SIG-M5 treated with dmso at 0.1 percent for 504 hours (cell line): ENCODE measurements around the gene GRIK4.

Experiments
- DNase-seq: peaks from one replicate; lab custom pipeline; 2025; ENCODE audit not compliant: unreplicated experiment; lab: John Stamatoyannopoulos, UW

The GRIK4 gene

DNA sequence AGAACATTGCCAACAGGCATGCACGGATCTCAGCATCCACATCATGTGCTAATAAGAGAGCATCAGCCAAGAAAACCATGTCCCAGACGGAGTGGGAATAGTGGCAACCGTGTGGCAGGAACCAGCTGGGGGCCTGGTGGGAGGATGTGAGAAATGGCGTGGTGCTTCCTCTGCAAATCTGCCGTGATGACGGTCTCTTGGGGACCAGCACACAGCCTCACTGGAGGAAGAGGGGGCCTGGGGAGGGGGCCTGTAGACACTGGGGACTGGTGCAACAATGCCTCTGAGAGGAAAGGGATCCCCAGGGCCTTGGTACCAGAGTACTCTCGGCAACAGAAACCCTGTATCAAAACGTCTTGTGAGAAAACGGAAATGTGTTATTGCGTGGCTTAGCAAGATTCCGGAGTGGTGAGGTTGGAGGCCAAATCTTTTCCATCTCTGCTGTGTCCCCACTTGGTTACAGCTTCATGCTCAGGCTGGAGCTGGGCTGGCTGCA, 358.0 kb downstream of the GRIK4 start:
- no peak for DNase-seq

DNA sequence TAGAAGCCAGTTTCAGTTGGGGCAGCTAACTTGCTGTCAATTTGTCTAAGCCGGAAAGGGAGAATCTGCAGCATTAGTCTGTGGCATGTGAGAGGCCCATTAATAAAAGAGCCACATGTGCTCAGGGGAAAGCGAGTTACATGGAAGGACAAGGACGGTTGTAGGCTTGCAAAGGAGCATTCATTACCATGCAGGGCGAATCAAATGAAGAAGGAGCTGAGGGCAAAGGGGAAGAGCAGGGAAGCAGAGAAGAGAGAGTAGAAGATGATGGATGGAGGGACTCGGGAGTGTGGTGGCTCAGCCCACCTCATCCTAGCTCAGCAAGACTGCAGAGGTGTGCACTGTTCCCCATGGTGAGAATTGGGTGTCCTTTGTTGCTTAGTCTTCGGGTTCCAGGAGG, 359.6 kb downstream of the GRIK4 start:
- no peak for DNase-seq

DNA sequence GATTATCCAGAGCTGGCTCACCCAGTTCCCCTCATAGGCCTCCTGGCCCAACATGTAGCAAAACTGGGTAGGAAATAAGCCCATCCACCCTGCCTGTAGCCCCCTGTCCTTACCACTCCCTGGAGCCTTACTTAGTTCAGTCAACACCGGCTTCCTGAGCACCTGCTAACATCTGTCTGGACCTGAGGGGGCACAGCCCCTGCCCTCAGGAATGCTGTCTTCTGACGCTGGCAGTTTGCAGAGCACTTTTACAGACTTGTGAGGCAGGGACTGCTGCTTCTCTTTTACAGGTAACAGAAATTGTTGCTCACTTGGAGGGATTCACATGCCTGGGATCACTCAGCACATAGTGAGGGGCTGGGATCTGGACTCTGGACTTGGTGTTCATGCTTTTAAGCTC, 360.4 kb downstream of the GRIK4 start:
- no peak for DNase-seq

DNA sequence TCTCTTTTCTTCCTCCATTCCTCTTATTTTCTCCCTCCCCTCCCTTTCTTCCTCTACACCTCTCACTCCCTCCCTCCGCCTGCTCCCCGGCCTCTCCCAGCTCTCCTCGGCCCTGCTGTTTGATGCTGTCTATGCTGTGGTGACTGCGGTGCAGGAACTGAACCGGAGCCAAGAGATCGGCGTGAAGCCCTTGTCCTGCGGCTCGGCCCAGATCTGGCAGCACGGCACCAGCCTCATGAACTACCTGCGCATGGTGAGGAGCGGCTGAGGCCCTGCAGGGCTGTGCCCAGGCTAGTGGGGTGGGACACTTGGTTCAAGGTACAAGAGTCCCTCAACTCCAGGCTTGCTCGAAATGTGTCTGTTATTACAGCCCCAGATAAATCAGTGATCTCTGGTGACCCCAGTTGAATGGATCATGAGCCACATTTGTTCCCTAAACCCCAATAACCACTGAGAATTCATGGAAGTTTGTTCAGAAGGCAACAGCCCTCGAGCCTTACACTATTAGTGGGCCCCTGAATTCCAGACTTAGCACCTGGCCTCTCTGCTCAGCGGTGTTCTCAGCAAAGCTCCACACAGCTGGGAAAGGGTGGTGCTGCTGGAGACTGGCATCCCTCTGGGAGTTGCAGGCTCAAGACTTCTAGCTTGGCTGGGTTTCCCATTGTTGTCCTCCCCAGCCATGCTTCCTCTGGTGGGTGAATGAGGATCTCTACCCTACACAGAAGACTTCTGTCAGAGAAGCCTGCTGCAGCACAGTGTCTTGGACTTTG, 362.6 kb downstream of the GRIK4 start:
- DNase-seq, result no peak

DNA sequence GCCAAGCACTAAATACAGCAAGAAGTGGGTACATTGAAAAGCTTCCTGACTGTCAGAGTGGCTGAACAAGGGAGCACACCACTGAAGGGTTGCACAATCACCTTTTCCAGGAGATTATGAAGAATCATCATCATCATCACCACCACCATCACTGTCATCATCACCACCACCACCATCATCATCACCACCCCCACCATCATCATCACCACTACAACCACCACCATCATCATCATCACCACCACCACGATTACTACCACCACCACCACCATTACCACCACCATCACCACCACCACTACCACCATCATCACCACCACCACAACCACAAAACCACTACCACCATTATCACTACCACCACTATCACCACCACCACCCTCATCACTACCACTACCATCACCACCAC, 364.4 kb downstream of the GRIK4 start:
- DNase-seq, result no peak

DNA sequence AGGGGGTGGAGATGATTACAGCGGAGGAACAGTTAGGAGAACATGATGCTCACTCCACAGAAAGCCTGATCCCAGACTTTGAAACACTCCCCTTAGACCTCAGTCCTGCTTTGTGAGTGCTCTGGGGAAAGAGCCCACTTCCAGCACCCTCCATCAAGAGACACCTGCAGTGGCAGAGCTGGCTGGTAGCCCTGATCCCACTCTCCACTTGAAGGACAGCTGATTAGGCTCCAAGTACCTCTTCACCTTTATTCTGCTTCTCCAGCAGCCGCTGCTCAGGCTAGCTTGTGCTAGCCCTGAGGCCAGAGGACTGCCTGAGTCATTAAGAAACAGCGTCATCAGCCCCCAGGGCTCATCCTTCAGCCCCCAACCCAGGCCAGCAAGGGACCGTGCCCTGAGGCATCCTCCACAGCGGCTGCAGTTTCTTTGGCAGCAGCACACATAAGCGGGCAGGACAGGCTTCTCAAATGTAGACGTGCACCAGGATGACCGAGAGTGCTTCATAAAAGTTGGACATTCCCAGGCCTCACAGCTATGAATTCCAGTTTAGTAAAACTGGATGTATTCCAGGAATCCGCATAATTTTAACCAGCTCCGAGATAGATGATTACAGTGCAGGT, 366.3 kb downstream of the GRIK4 start:
- no peak for DNase-seq

DNA sequence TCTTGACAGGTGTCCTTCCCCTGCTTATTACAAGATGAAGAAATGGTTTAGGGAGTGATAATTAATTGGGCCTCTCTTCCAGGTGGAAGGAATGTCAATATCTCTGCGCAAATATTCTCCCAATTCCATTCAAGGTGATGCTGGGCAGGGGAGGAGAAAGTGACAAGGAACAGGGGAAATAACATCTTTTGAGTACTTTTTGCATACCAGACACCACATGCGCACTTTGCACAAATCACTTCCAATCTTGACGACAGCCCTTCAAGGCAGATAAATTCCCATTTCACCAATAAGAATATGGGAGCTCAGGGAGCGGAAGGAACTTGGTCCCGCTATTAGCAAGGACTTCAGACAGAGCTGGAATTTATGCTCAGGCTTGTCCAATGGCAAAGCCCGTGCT, 367.2 kb downstream of the GRIK4 start:
- DNase-seq, result no peak

DNA sequence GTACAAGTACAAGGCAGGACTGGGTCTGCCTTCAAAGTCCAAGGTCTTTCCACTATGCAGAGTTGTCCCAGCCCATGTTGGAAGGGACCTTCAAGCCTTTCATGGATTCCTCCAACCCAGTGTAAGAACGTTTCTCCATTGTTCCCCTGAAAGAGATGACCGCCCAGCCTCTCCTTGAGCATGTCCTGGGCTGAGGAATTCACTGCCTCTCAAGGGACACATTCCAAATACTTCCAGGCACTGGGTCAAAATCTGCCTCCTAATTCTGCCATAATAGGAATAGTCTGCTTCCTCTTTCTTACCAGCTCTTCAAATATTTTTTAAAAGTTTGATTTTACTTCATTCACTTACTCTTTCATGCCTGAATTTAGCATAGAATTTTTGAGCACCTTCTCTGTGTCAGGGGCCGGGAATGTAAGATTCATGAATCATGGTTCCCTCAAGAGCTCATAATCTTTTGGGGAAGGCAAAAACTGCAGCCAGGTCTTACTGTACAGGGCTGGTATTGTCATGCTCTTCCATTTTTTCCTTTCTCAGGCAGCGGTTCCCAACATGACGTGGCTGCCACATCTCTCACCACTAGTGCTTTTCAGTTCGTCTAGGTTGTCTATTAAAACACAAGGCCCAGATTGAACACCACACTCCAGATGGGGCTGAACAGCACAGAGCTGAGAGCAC, 369.1 kb downstream of the GRIK4 start:
- DNase-seq, result no peak

DNA sequence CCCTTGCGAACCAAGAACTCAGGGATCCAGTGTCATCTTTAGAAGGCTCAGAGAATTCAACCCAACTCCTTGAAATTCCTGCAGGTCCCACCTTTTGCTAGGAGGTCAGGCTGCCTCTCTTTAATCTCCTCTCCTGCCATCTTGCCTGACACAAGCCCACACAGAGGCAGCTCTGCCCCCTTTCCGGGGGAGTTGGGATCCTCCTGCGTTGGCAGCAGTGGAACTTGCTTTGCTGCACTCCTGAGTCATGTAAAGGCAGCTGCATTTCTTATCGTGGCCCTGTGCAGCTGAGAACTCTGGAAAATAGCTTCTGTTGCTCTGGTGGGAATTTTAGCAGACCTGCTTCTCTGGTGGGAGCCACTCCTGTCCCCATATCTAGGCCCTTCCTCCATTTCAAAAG, 370.0 kb downstream of the GRIK4 start:
- DNase-seq, result no peak

DNA sequence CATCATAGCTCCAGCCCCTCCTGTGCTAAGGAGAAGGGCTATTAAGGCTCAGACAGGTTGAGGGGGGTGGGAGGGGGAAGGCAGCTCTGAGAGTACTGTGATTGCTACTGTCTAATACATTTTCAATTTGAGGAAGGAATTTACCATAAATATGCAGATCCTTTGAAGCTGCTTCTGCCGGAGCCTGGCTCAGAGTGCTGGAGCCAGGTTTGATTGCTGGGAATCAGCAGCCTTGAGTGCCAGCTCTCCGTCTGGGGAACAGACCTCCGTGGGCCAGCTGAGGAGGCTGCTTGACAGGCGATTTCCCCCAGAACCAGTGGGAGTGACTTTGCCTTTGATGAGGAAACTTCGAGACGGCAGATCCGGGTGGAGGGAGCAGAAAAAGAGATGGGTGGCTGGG, 370.6 kb downstream of the GRIK4 start:
- no peak for DNase-seq

DNA sequence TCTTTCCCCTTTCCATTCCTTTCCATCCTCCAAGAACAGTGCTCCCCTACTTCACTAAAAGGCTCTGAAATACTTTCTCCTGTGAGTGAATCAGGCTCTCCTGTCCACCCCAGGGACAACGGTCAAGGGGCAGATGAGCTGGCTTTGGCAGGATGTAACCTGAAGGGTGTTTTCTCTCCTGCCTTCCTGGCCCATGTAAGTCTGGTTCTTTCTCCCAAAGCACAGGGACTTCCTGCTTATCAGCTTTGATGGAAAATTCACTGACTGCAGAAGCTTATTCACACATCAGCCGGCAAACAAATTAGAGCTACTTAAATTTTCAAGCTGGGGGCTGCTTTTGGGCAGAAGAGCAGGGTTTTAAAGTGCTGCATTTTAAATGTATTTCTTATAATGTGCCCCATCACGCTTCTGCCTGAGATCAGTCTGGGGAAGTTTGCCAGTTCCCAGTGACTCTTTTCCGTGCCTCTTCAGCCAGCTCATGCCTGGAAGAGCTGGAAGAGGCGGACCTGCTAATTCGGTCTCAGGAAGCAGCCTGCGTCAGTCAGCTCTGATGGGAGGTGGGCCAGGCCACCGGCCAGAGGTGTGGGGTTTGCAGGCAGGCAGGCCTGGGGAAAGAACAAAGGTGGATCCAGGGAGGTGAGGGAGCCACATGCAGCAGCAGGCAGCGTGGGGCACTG, 372.0 kb downstream of the GRIK4 start:
- no peak for DNase-seq

DNA sequence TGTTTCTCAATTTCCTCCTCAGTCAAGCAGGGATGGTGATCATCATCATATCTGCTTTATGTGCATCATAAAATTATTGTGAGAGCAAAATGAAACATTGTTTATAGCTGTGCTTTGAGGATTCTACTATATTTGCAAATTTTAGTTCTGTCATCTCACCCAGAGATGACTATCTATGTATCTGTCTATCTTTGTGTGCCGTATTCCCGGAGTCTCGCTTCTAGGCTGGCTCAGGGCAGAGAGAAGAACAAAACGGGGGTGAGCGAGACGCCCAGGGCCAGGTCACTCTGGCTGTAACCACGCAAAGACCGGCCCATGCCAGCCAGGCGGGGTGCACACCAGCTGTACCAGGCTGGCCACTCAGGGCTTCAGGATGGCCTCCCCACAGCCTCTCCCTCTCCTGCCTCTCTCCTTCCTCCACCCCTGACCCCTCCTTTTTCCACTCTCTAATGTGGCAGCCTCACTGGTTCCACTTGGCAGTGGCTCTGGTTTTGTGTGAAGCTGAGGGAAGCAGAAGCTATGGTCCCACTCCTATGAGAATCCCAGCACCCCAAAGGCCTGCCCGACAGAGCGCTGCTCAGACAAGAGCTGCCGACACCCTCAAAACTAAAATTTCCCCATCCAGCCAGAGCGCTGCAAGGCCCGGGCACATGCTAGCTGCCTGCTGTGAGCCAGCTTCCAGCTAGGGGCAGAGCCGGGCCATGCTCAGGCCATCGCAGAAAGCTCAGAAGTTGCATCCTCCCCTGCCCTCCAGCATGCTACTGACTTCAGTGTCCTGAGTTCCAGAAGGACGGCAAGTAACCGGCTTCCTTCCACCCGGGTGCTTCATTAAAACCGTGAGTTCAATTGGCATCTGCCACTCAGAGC, 372.8 kb downstream of the GRIK4 start:
- DNase-seq, result no peak

DNA sequence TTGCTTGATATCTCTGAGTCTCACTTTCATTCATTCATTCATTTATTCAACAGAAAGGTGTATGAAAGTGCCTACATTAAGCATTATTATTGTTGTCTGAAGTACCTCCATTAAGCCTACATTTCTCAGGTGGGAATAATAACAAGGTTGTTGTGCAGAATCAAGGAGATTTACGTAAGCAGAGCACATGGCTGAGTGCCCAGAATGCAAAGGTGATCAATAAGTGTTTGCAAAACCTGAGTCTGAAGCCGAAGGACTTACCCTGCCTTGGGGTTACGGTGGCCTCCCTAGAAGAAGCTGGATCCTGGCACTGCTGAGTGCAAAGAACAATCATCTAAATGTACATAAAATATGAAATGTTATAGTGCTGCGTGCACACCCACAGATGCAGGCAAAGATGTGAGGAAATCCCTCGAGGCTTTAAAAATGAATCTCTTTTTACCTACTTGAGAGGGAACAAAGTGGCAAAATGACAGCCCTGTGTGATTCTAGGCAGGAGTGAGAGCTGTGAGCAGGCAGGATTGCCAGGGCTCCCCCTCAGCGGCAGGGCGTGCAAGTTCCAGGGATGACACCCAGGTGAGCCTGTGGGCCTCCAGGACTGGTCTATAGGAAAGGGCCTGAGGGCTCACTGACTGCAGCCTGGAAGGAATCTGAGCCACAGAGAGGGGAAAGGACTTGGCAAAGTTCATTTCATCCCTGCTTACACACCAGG, 379.2 kb downstream of the GRIK4 start:
- no peak for DNase-seq

DNA sequence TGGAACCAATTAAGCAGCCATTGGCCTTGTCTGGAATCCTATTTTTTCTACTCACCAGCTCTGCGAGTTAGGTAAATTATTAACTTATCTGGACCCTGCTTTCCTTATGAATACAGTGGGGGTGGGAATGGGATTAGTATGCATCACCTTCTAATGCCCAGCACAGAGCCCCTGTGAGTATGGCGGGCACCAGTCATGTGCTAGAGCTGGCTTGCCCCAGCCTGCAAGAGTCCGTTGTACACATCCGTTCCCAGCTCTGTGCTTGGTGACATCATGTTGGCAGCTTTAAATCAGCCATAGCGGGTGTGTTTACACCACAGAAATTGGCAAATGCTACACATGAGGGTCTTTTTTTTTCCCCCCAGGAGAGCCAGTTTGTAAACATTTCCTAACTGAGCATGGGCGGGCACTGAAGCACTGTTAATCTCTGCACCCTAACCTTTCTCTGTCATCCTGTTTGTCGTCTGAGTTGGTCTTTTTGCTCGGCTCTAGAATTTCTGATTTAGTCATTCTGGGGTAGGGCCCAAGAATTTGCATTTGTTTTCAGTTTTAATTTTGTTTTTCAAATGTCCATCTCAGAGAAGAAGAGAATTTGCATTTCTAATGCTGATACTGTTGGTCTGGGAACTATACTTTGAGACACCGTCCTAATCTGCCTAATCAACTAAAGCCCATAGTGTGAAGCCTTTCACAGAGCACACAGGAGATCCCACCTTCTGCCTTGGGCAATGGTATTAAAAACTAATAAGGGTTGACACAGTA, 382.1 kb downstream of the GRIK4 start:
- DNase-seq, result no peak

DNA sequence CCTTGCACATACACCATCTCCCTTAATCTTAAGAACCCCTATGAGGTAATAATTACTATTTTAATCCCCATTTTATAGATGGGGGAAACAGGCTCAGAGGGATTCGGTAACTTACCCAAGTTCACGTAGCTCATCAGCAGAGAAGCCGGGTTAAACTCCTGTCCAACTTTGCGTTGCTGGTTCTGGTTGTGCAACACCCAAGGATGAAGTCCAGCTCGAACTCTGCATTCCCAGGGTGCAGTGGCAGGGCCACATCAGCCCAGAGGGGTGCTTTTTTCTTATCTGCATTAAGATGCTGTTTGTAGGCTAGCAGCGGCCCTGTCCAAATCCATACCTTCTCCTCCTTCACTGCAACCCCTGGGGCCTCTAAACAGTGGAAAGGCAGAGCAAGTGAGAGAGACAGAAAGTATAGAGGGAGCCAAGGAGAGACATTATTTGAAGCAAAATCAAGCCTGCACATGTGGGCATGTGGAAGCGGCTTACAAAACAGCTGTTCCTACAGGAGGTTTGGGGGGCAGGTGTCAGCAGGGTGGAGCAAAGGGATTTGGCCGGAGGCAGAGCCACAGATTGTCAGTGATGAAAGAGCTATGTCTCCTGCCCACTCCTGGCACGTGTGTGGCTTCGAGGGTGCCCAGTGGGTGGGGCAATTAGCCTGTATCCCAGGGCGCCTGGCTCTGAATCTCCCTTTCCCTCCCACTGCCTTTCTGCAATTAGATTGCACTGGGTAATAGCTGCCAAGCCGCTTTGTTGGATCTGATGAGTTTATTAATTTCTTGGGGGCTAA, 382.8 kb downstream of the GRIK4 start:
- no peak for DNase-seq

DNA sequence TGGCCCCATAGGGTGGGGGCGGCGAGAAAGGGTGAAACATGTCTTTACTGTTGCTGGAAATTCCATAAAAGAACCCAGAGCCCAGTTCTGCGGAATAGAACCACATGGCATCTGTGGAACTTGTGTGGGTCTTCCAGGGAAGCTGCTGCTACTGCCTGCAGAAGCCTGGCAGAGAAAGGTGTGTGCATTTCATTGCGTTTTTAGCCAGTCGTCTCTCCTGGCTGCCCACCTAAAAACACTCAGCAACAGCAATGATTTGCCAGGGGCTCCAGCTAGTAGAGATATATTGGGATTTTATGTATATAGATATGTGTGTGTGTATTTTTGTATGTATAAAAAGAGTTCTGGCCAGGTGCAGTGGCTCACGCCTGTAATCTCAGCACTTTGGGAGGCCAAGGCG, 385.1 kb downstream of the GRIK4 start:
- no peak for DNase-seq

DNA sequence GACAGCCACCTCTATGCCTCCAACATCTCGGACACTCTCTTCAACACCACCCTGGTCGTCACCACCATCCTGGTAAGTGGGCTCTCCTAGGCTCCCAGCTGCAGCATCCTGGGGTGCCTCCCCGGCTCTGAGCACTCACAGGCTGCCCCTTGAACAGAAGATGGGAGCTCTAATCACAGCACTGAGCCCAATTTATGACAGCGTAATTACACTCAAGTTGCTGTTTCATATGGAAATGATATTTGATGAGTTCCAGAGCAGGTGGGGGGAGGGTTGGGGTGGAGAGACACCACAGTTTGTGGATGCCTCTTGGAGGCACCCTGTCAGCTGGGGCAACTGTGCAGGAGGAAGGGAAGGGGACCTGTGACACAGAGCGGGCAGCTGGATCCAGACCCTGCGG, 387.0 kb downstream of the GRIK4 start:
- DNase-seq, result no peak

DNA sequence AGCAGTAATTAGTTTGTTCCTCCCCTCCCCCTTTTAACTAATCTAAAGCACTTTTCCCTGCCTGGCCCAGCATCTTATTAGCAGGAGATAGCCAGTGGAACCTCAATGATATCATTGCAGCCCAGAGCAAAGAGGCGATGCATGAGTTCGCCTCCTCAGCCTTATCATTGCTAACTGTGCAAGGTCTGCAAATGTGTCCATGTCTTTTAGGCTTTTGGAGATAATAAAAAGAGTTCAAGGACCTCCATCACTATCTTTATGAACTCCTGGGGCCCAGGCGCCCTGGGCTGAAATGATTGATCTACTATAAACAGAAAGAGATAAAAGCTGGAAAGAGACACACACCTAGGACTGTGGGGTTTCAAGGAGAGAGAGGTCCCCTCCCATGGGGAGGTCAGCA, 388.2 kb downstream of the GRIK4 start:
- no peak for DNase-seq

DNA sequence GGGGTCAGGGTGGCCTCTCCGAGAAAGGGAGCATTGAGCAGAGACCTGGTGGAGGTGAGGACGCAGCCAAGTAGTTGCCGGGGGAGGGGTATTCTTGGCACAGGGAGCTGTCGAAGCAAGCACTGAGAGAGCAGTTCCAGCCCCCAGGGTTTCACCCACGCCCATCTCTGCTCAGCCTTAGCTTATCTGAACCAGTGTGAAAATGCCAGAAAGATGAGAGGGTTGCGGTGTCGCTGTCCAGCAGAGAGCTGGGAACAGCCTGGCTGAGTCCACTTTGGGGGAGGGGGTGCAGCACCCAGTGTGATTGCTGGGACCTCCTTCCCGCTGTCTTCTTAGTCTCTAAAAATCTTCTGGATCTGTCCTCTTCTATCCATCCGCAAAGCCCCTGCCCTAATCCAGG, 389.1 kb downstream of the GRIK4 start:
- DNase-seq, result no peak
